ENCODE data around the gene OBSL1.

OBSL1 gene

GRCh38 chr2:219525533-219526232 lies 45.7 kb downstream of the OBSL1 start:
- no peak overlapping the region for H3K4me3 ChIP-seq (ENCODE audit: low read depth, low read length)
- H3K27ac ChIP-seq: no peak overlapping the region
- in situ Hi-C loops (cut with HindIII; ENCODE audit: low pct_ligation_motif_present, low sequenced_read_pairs): no loop called here
- TF ChIP-seq CTCF (IDR thresholded peaks at IDR 0.05; ENCODE audit: low read depth, low read length, missing control alignments): no peak
- DNase-seq: no peak
- peaks cover 24% of the 10 kb centered on the region for H3K27me3 ChIP-seq (replicated peaks)
- H3K36me3 ChIP-seq (replicated peaks): no peaks in the 10 kb centered on the region

- DNase-seq: no peak
- Histone ChIP-seq H3K27ac (no peak overlapping the region), H3K36me3 (replicated peaks) (no peaks in the 10 kb centered on the region), H3K27me3 (replicated peaks) (peaks cover 22% of the 10 kb centered on the region), H3K4me3 (ENCODE audit: low read depth, low read length) (no peak overlapping the region)
- in situ Hi-C loops (cut with HindIII; ENCODE audit: low pct_ligation_motif_present, low sequenced_read_pairs): no loop called here
- no peak for TF ChIP-seq CTCF (IDR thresholded peaks at IDR 0.05; ENCODE audit: low read depth, low read length, missing control alignments)
These were observed 46.5 kb downstream of the OBSL1 start for GRCh38 chr2:219524817-219525216.

- peak; percentile 30 for TF ChIP-seq CTCF (IDR thresholded peaks at IDR 0.05; ENCODE audit: low read depth, low read length, missing control alignments)
- H3K36me3 ChIP-seq (replicated peaks): no peaks in the 10 kb centered on the region
- H3K27me3 ChIP-seq (replicated peaks): peaks cover 7% of the 10 kb centered on the region
- in situ Hi-C loops (cut with HindIII; ENCODE audit: low pct_ligation_motif_present, low sequenced_read_pairs): no loop called here
- H3K27ac ChIP-seq: no peak overlapping the region
- no peak for DNase-seq
- H3K4me3 ChIP-seq (ENCODE audit: low read depth, low read length): peak overlapping the region; percentile 17
These were observed 48.2 kb downstream of the OBSL1 start for GRCh38 chr2:219523031-219523671.

GRCh38 chr2:219522111-219523030 lies 49.0 kb downstream of the OBSL1 start:
- in situ Hi-C loops (cut with HindIII; ENCODE audit: low pct_ligation_motif_present, low sequenced_read_pairs): no loop called here
- TF ChIP-seq CTCF (IDR thresholded peaks at IDR 0.05; ENCODE audit: low read depth, low read length, missing control alignments): no peak
- Histone ChIP-seq H3K27ac (no peak overlapping the region), H3K36me3 (replicated peaks) (no peaks in the 10 kb centered on the region), H3K4me3 (ENCODE audit: low read depth, low read length) (peak overlapping the region; percentile 17), H3K27me3 (replicated peaks) (peaks cover 9% of the 10 kb centered on the region)
- peak; percentile 44 for DNase-seq

- in situ Hi-C loops (cut with HindIII; ENCODE audit: low pct_ligation_motif_present, low sequenced_read_pairs): no loop called here
- Histone ChIP-seq H3K36me3 (replicated peaks) (no peaks in the 10 kb centered on the region), H3K27me3 (replicated peaks) (peaks cover 14% of the 10 kb centered on the region), H3K4me3 (ENCODE audit: low read depth, low read length) (no peak overlapping the region), H3K27ac (no peak overlapping the region)
- no peak for DNase-seq
- peak; percentile 95 for TF ChIP-seq CTCF (IDR thresholded peaks at IDR 0.05; ENCODE audit: low read depth, low read length, missing control alignments)
These were observed 50.1 kb downstream of the OBSL1 start for GRCh38 chr2:219521066-219521880.

Measured in brain microvascular endothelial cell (primary cell).